Stomach (tissue), 4 donors: Measurements from ENCODE around the gene LRMDA.

ENCODE experiments used
- EP300 ChIP-seq: sonication (generic); formaldehyde crosslinking; IDR thresholded peaks from one replicate; pipeline ENCODE4 v1.6.1; 2017; ENCODE audit warnings: antibody characterized with exemption
- POLR2A ChIP-seq, 4 donors: fragments of 450-650 bp; IDR thresholded peaks; one replicate each; pipeline ENCODE4 v1.6.1; 2016; ENCODE audit warnings: antibody characterized with exemption in 4 of 4, control low read depth in 2 of 4, mild to moderate bottlenecking in 1 of 4, moderate library complexity in 1 of 4
- POLR2AphosphoS5 ChIP-seq, 3 donors: sonication (generic); formaldehyde crosslinking; IDR thresholded peaks; one replicate each; pipeline ENCODE4 v1.6.1; 2016; ENCODE audit warnings: antibody characterized with exemption in 3 of 3
- TF ChIP-seq, protein P1 (sequence below), 7 experiments: fragments of 450-650 bp in 4 of 7; fragments of 200-600 bp in 3 of 7; sonication (generic) in 3 of 7; IDR thresholded peaks; one replicate each; pipeline ENCODE4 v1.5.1; 2016 to 2019; ENCODE audit warnings: antibody characterized with exemption in 7 of 7, control low read depth in 2 of 7, mild to moderate bottlenecking in 1 of 7

DNA sequence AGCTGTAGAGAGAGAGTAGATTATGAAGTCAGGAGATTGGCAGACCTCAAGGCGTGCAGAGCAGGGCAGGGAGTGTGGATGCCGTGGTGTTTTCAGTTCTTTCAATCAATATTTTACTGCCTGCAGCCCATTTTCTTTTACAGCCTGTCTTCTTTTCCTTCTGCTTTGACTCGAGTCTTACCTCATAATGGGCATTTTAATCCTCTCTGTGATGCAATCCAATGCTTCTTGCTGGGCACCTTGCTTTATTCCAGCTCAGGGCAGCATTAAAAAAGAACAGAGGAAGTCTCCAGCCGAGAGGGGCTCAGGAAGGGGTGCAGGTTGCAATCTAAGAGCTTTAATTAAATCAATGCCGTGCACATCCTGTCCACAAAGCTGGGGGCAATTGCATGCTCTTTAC is 839.0 kb downstream of the LRMDA start:
- TF ChIP-seq, protein P1, sequence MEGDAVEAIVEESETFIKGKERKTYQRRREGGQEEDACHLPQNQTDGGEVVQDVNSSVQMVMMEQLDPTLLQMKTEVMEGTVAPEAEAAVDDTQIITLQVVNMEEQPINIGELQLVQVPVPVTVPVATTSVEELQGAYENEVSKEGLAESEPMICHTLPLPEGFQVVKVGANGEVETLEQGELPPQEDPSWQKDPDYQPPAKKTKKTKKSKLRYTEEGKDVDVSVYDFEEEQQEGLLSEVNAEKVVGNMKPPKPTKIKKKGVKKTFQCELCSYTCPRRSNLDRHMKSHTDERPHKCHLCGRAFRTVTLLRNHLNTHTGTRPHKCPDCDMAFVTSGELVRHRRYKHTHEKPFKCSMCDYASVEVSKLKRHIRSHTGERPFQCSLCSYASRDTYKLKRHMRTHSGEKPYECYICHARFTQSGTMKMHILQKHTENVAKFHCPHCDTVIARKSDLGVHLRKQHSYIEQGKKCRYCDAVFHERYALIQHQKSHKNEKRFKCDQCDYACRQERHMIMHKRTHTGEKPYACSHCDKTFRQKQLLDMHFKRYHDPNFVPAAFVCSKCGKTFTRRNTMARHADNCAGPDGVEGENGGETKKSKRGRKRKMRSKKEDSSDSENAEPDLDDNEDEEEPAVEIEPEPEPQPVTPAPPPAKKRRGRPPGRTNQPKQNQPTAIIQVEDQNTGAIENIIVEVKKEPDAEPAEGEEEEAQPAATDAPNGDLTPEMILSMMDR (IDR thresholded peaks at IDR 0.05): no peak
- no peak for TF ChIP-seq POLR2A (IDR thresholded peaks at IDR 0.05)
- TF ChIP-seq EP300: no peak
- no peak for TF ChIP-seq POLR2AphosphoS5 (IDR thresholded peaks at IDR 0.05)
